ENCODE data around the gene GARNL3.

GARNL3 gene

GRCh38 chr9:127316586-127317323 lies 52.2 kb downstream of the GARNL3 start:
- no peak for DNase-seq

- DNase-seq, result no peak
Observed at GRCh38 chr9:127318651-127319167, 54.1 kb downstream of the GARNL3 start.

GRCh38 chr9:127319366-127320114 lies 55.0 kb downstream of the GARNL3 start:
- DNase-seq, result no peak

- DNase-seq, result no peak
Observed at GRCh38 chr9:127320115-127320378, 55.5 kb downstream of the GARNL3 start.

- DNase-seq, result no peak
Observed at GRCh38 chr9:127323393-127323792, 58.8 kb downstream of the GARNL3 start.

- no peak for DNase-seq
Observed at GRCh38 chr9:127330501-127330900, 65.9 kb downstream of the GARNL3 start.

GRCh38 chr9:127333221-127334064 lies 68.9 kb downstream of the GARNL3 start:
- DNase-seq, result no peak

GRCh38 chr9:127334725-127335124 lies 70.2 kb downstream of the GARNL3 start:
- no peak for DNase-seq

- DNase-seq, result no peak
Observed at GRCh38 chr9:127336086-127336485, 71.5 kb downstream of the GARNL3 start.

- DNase-seq, result no peak
Observed at GRCh38 chr9:127336506-127337352, 72.2 kb downstream of the GARNL3 start.

GRCh38 chr9:127340721-127341120 lies 76.1 kb downstream of the GARNL3 start:
- DNase-seq, result no peak

- DNase-seq, result no peak
Observed at GRCh38 chr9:127341152-127341551, 76.6 kb downstream of the GARNL3 start.

- DNase-seq, result no peak
Observed at GRCh38 chr9:127344368-127345000, 79.9 kb downstream of the GARNL3 start.

GRCh38 chr9:127345566-127345965 lies 81.0 kb downstream of the GARNL3 start:
- DNase-seq, result no peak

GRCh38 chr9:127346584-127346983 lies 82.0 kb downstream of the GARNL3 start:
- no peak for DNase-seq

GRCh38 chr9:127347831-127348776 lies 83.5 kb downstream of the GARNL3 start:
- DNase-seq, result no peak

GRCh38 chr9:127349483-127350113 lies 85.0 kb downstream of the GARNL3 start:
- DNase-seq, result no peak

- DNase-seq, result no peak
Observed at GRCh38 chr9:127351182-127352166, 86.9 kb downstream of the GARNL3 start.

GRCh38 chr9:127353882-127354281 lies 89.3 kb downstream of the GARNL3 start:
- no peak for DNase-seq

Data from SIG-M5 (cell line).